AG04449 (cell line): ENCODE data around the gene RBP2.

Experiments used
- CTCF ChIA-PET: fragments of 350-600 bp; formaldehyde crosslinking; extraction: SDS; loops from one replicate; lab custom pipeline; 2021; ENCODE audit warnings: antibody characterized with exemption; lab: Yijun Ruan, JAX
- POLR2A ChIA-PET: fragments of 400-600, 350-600 bp; formaldehyde crosslinking; extraction: SDS; loops from one replicate; lab custom pipeline; 2020; ENCODE audit warnings: antibody characterized with exemption, inconsistent platforms; lab: Yijun Ruan, JAX
- DNase-seq: peaks from one replicate; pipeline ENCODE4 v3.0.0-alpha.2; 2010; ENCODE audit warnings: low read depth, low spot score
- H3K4me3 ChIP-seq: 2 replicates; pipeline ENCODE4 v1.5.1; 2011; ENCODE audit warnings: low read depth, mild to moderate bottlenecking, control low read depth, low read length
- CTCF ChIP-seq: IDR thresholded peaks from one replicate; pipeline ENCODE4 v1.5.1; 2011; ENCODE audit warnings: mild to moderate bottlenecking, moderate library complexity, low read length, control low read depth, inconsistent platforms; ENCODE audit not compliant: insufficient read depth; ENCODE audit errors: missing control alignments

RBP2 gene

DNA sequence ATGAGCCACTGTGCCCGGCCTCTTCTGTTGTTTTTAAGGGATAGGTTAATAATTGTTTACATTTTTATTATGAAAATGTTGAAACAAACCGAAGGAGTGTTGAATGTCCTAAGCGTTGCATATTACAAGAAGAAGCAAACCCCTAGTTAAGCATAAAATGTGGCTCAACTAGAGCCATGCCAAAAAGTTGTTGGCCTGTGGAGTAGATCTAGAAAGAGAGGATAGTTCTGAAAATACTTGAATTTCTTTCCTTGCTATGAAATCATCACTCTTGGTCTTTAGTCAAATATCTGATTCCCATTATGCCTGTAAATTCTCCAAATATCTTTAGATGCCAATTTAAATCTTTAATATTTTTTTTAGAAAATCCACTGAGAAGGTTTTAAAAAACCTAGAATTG, 12.8 kb downstream of the RBP2 start:
- no peak overlapping the region for H3K4me3 ChIP-seq
- no peak for TF ChIP-seq CTCF
- POLR2A ChIA-PET, result no interaction called here
- CTCF ChIA-PET, result no interaction called here
- DNase-seq, result no peak

DNA sequence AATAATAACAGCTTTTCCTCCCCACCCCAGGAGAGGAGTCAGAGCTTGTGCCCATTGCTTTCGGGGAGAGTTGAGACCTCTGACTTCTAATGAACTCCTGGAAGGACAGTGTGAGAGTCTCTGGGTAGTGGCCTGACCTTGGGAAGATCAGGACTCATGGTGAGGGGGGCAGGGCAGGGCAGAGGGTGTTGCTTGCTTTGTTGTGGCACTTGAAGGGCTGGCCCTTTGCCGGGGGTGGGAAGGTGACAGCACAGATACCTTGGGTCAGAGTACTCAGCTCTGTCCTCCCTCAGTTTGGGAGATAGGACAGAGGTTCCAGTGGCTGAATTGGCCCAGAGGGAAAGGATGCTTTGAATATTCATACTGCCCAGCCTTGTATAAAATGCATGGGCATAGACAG, 15.8 kb downstream of the RBP2 start:
- CTCF ChIA-PET, result no interaction called here
- POLR2A ChIA-PET, result no interaction called here

GRCh38 chr3:139460076-139460475, 16.2 kb downstream of the RBP2 start:
- no peak overlapping the region for H3K4me3 ChIP-seq
- ChIA-PET POLR2A (no interaction called here), CTCF (no interaction called here)
- DNase-seq, result no peak
- no peak for TF ChIP-seq CTCF

More for the DNA sequence above, 15.8 kb downstream of the RBP2 start:
- no peak overlapping the region for H3K4me3 ChIP-seq
- DNase-seq, result no peak
- no peak for TF ChIP-seq CTCF

DNA sequence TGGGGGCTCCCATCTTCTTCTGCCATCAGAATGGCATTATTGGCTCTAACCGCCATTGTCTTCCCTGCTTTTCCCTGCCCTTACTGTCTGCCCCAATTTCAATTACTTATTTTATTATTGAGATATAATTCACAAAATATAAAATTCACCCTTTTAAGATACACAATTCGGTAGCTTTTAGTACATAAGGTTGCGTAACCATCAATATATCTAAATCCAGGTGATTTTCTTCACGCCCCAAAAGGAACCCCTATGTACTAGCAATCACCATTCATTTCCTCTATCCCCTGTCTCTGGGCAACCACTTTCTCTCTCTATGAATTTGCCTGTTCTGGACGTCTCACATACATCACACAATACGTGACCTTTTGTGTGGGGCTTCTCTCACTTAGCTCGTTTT, 18.0 kb downstream of the RBP2 start:
- ChIA-PET POLR2A (no interaction called here), CTCF (interaction anchor here (1.2 kb wide), 1 partner anchor 31 kb away, joined by 3 read pairs; no protein-coding TSS in a partner anchor)
- TF ChIP-seq CTCF, result no peak
- DNase-seq, result no peak
- no peak overlapping the region for H3K4me3 ChIP-seq

DNA sequence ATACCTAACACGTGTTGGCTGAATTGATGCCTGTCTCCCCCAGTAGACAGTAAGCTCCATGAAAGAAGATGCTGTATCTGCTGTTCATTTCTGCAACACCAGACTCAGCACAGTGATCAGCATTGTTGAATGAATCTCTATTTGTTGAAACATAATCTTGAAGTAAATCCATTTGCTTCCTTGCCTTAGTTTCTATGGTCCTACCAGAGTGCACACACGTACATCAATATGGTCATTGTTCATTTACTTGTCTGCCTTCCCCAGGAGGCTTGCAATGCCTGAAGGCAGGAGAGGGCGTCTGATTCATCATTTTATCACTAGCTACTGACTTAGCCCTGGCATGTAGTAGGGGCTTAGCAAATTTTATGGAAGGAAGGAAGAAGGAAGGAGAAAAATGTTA, 19.2 kb downstream of the RBP2 start:
- H3K4me3 ChIP-seq, result no peak overlapping the region
- TF ChIP-seq CTCF, result no peak
- ChIA-PET POLR2A (no interaction called here), CTCF (no interaction called here)
- no peak for DNase-seq

DNA sequence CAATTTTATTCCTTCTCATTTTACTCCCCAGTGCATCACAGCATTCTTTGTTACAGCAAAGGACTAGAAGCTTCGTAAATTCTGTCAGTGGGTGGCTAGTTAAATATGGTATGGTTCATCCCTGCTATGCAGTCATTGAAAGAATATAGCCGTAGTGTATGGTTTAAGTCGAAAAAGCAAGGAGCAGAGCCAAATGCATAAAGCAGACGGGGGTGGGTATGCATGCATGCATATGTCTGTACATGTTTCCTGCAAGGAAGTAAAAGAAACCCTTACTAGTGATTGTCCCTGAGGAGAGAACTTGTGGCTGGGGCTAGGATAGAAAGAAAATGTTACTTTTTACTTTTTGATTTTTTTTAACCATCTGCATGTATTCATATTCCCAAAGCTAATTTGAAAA, 19.9 kb downstream of the RBP2 start:
- DNase-seq, result no peak
- no peak for TF ChIP-seq CTCF
- POLR2A ChIA-PET, result no interaction called here
- H3K4me3 ChIP-seq, result no peak overlapping the region
- CTCF ChIA-PET, result no interaction called here
